ENCODE data around the gene SH3GLB2.

GRCh38 chr9:128992995-128993394, 35.1 kb downstream of the SH3GLB2 start:
- TF ChIP-seq, protein P1, sequence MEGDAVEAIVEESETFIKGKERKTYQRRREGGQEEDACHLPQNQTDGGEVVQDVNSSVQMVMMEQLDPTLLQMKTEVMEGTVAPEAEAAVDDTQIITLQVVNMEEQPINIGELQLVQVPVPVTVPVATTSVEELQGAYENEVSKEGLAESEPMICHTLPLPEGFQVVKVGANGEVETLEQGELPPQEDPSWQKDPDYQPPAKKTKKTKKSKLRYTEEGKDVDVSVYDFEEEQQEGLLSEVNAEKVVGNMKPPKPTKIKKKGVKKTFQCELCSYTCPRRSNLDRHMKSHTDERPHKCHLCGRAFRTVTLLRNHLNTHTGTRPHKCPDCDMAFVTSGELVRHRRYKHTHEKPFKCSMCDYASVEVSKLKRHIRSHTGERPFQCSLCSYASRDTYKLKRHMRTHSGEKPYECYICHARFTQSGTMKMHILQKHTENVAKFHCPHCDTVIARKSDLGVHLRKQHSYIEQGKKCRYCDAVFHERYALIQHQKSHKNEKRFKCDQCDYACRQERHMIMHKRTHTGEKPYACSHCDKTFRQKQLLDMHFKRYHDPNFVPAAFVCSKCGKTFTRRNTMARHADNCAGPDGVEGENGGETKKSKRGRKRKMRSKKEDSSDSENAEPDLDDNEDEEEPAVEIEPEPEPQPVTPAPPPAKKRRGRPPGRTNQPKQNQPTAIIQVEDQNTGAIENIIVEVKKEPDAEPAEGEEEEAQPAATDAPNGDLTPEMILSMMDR (IDR thresholded peaks at IDR 0.05; ENCODE audit: low read depth, low read length, poor library complexity, severe bottlenecking): no peak
- TF ChIP-seq EZH2phosphoT487 (IDR thresholded peaks at IDR 0.05; ENCODE audit: borderline replicate concordance, low read length): no peak

Measured in DOHH2 (cell line).